B cell (primary cell): ENCODE data around the gene PHACTR1.
"Not testable (repeated sequence)": the region's sequence is repeated elsewhere in the genome, so short reads cannot be mapped to it uniquely, and the experiment has no call there.

Source experiments
- EZH2 ChIP-seq: IDR thresholded peaks from 2 replicates; pipeline ENCODE4 v1.6.1; 2012; ENCODE audit warnings: borderline replicate concordance, low read depth, mild to moderate bottlenecking, moderate library complexity, low read length; ENCODE audit not compliant: insufficient read depth, poor library complexity, severe bottlenecking
- TF ChIP-seq, protein P1 (sequence below): fragments of 200-600 bp; IDR thresholded peaks from one replicate; pipeline ENCODE4 v1.8.0; 2022; ENCODE audit warnings: antibody characterized with exemption, mild to moderate bottlenecking

DNA sequence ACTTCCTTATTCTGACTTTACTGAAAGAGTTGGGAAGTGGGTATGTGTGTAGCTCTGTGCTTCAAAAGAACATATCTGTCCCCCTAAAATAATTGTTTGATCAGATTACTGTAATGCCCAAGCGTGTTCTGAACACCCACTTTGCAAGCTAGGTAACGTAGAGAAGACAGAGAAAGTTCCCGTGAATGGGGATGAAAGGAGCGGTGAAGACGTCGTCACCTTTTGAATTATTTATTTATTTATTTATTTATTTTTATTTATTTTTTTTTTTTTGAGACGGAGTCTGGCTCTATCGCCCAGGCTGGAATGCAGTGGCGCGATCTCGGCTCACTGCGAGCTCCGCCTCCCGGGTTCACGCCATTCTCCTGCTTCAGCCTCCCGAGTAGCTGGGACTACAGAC is 228.0 kb downstream of the PHACTR1 start:
- TF ChIP-seq EZH2 = not testable (repeated sequence)
- TF ChIP-seq, protein P1, sequence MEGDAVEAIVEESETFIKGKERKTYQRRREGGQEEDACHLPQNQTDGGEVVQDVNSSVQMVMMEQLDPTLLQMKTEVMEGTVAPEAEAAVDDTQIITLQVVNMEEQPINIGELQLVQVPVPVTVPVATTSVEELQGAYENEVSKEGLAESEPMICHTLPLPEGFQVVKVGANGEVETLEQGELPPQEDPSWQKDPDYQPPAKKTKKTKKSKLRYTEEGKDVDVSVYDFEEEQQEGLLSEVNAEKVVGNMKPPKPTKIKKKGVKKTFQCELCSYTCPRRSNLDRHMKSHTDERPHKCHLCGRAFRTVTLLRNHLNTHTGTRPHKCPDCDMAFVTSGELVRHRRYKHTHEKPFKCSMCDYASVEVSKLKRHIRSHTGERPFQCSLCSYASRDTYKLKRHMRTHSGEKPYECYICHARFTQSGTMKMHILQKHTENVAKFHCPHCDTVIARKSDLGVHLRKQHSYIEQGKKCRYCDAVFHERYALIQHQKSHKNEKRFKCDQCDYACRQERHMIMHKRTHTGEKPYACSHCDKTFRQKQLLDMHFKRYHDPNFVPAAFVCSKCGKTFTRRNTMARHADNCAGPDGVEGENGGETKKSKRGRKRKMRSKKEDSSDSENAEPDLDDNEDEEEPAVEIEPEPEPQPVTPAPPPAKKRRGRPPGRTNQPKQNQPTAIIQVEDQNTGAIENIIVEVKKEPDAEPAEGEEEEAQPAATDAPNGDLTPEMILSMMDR = not testable (repeated sequence)
